SKM-1 (cell line): ENCODE measurements around the gene WBP4.

Experiments used
- DNase-seq: peaks from one replicate; lab custom pipeline; 2025; ENCODE audit not compliant: unreplicated experiment; lab: John Stamatoyannopoulos, UW

WBP4 gene

DNA sequence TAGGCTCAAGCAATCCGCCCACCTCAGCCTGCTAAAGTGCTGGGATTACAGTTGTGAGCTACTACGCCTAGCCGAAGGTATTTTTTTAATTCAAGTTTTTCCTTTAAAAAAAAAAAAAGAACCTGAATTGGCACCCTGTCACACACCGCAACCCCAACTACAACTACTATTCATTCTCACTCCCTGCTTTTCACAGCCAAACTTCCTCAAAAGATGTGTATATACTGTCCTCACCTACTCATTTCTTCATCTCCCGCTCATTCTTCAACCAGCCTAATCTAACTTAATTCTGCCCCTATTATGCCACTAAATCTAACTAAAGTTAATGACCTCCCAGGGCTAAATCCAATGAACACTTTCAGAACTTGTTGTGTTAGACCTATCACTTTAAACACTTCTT lies 12.7 kb upstream of the WBP4 start:
- DNase-seq: no peak

DNA sequence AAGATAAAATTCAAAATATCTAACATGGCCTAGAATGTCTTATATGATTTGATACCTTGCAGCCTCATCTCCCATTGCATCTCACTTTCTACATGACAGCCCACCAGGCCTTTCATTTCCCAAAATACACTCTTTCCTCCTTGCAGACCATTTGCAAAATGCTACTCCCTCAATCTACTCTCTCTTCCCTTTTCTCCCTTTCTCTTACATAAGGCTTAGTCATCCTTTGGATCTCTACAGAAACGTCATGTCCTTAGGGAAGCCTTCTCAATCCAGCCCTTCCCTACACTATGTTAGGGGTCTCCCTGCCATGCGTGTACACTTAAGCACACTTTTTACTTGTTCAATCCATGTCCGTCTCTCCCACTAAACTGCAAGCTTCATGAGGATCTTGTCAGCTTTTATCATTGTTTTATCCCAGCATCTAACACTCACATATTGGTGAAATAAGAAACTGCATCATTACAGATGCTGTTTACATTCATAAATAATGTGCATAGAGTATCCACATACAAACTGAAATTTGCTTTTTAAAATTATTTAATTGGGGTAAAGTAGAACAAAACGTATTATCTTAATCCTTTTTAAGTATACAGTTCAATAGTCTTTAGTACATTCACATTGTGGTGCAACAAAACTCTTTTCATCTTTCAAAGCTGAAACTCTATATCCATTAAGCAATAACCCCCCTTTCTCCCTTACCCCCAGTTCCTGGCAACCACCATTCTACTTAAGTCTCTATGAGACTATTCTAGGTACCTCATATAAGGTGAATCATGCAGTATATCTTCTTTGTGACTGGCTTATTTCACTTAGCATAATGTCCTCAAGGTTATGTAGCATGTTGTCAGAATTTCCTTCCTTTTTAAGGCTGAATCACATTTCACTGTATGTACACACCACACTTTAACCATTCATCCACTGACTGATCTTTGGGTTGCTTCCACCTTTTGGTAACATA lies 11.5 kb upstream of the WBP4 start:
- DNase-seq: no peak

DNA sequence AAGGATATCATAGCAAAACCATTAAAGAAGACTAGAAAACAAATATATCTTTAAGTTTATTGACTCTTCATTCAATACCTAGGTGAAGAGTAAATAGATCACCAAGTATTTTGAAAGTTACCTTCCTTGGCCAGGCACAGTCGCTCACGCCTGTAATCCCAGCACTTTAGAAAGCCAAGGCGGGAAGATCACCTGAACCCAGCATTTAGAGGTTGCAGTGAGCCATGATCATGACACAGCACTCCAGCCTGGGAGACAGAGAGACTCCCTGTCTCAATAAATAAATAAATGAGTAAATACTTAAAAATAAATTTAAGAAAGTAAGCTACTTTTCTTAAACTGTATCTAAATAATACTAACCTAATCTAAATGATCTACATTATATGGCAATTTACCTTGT lies 8.9 kb upstream of the WBP4 start:
- DNase-seq: no peak

DNA sequence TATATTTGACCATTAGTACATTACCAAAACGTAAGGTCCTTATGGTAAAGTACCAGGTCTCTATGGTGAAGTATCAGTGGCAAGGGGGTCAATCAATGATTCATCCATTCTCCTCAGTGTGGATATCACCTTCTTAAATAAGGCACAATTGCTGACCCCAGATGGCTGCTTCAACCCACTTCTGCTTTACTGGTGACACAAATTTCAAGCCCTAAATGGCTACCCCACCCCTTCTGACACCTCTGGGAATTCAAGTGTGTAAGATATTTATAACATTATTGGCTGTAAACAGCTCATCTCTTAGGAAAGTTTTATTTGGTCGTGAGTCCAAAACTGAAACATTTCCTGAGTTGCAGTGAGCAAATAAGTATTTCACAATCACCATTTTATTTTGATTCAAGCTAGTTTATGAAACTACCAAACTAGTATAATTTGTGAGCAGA lies 7.9 kb upstream of the WBP4 start:
- DNase-seq: no peak

DNA sequence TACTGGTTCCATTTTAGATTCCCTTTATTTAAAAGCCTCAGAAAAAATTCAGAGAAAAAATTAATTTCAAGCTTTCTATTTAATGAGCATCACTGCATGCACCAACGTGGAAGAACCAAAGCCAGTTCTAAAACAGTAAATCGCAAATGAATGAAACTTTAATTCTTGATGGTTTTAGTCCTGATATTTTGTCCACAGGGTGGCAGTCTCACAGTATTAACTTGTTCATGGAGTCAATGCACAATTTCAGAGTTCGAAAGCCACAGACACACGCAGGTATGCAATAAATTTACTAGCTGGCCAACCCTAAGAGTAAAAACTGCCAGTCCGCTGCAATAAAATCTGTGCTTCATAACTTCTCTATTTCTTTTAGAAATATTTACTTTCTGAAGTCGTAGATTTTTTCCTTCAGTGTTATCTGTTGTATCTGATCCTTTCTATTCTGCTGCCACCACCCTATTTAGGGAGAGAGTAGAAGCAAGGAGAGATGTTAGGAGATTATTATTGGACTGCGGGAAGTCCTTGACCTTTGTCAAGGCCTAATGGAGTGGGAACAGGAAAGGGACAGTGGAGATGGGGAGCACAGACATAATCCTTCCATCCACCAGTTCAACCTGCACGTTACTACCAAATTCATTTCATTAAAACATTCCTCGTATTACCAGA lies 7.0 kb upstream of the WBP4 start:
- no peak for DNase-seq

DNA sequence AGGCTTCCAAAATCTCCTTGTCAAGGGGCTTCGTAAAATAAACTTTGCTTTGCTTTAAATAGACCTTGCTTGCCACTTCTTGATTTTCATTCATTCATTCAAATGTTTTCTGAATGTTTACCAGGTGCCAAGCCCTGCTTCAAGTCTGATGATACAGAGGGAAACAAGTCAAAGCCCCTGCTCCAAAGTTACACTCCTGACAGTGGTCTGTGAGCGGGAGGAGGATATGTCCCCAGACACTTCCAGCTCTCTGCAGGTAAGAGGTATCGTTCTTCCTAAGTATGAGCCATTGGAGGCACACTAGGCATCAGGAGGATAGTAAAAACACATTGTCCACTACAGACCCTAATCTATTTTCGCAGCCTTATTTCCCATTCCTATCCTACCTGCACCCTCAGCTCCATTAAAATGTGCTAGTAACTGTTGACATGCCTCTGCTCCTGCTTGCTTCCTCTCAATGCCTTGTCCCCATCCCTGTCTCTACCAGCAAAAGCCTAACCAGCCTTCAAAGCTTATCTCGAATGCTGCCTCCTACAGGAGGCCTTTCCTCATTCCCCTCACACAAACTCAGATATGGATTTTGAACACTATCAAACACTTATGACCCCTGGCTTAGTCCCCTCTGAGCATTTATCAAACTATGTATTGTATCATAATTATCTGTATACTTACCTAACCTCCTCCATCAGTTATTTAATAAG lies 6.2 kb upstream of the WBP4 start:
- no peak for DNase-seq

DNA sequence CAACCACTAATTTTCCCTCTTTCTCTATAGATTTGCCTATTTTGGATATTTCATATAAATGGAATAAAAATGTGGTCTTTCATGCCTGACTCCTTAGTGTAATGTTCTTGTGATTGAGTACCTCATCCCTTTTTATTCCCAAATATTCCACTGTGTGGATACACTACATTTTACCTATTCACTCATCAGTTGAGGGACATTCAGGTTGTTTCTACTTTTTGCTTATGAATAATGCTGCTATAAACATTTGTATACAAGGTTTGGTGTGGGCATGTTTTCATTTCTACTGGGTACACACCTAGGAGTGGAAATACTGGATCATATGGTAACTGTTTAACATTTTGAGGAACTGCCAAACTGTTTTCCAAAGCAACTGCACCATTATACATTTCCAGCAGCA lies 5.1 kb upstream of the WBP4 start:
- no peak for DNase-seq

DNA sequence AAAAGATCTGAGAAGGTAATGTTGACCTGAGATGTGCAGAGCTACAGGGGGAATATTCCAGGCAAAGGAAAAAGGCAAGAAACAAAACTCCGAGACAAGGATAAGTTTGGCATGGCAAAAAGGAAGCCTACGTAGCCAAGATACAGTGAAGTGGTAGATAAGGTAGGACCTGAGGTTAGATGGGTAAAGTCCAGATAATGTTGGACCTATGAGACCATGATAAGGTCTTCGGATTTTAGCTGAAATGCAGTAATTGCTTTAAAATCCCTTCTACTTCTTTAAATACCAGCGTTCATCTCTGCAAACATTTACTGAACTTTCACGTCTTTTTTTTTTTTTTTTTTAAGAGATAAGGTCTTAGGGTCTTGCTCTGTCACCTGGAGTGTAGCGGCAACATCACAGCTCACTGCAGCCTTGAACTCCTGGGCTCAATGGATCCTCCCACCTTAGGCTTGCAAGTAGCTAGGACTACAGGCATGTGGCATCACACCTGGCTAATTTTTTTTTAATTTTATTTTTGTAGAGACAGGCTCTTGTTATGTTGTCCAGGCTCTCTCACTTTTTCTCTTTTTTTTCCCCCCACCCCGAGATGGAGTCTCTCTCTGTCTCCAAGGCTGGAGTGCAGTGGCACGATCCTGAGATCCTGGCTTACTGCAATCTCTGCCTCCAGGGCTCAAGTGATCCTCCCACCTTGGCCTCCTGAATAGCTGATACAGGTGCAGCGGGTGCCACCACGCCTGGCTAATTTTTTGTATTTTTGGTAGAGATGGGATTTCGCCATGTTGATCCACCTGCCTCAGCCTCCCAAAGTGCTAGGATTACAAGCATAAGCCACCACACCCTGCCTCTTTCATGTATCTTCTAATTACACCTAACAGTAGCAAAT lies 4.2 kb upstream of the WBP4 start:
- DNase-seq: no peak

DNA sequence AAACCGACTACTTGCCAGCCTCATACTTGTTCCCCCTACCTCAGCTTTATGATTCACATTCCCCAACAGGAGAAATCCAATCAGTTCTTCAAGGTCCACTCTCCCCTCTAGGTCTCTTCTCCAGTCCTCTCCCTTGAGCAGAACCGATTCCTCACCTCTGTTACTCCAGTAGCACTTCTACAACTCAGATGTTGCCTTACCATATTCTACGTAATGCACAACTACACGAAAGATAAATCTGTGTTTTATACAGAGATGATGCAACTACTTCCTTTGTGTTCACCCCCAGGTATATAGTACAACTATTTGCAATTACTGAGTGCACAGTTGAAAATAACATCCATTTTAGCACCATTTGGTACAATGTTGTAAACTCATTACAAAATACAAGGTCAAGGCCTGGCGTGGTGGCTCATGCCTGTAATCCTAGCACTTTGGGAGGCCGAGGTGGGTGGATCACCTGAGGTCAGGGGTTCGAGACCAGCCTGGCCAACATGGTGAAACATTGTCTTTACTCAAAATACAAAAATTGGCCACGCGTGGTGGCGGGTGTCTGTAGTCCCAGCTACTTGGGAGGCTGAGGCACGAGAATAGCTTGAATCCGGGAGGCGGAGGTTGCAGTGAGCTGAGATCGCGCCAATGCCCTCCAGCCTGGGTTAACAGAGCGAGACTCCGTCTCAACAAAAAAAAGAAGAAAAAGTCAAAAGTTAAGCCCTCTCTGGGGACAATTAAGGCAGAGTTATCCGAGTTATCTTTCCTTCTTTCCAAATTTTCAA lies 2.8 kb upstream of the WBP4 start:
- DNase-seq: no peak

DNA sequence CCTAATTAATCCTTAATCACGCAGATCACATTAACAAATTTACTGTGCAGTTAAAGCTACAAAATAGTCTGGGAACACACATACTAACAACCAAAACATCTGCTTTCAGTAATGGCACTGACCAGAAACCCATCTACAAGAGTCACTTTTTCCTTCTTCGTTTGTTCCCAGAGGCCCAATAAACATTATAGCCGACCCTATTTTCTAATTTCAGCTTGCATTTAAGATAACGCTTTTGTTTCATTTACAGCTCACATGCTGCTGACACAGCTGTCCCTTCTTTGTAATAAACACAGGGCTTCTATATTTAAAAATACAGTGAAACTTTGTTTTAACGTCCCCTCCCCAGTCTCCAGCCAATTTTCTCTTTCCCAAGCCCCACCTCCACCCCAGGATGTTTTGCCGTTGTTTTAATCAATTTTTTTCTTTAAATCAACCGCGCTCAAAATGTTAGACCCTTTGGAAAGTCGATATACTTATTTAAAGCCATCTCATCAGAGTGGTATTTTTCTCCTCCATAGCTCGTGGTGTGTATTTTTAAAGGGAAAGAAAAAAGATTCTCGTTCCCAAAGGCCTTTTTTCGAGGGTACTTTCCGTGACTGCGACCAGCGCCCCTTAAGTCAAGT lies 1.7 kb upstream of the WBP4 start:
- DNase-seq: no peak

DNA sequence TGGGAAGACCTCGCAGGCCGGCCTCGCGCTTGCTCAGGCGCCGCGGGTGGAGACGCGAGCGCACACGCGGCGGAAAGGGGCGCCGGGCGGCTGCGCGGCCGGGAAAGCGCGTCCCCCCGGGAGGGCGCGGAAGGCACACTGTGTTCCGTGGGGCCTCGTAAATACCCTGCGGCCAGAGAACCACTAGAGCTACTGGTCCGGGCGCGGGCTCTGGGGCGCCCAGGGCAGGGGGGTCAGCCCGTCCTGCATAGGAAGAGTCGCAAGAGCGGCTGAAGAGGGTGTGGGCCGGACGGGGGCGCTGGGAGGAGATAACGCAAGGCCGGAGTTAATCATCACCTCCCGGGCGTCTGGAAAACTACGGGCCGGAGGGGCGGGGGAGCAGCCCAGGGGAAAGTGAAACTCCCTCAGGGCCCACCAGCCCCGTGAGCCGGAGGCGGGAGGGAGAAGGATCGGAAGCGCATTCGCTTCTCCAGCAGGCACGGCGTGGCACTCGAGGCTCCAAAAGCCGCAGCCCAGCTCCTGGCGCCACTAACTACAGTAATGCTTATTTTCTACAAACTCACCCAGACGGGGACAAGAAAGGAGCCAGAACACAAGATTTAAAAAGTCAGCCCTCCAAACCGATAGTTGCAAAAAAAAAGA lies 1.1 kb upstream of the WBP4 start:
- DNase-seq: peak; percentile 66

DNA sequence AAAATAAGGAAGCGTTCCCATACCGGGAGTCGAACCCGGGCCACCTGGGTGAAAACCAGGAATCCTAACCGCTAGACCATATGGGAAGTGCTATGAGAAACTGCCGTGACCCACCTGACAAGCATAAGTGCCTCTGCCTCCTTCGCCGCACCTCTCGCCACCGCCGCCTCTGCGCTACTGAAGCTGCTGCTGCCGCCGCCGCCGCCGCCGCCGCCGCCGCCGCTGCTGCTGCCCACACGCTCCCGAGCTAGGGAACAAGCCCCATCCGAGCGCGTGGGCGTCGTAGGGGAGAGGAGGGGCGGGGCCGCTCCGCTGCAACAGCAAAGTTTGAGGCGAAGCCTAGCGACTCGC lies 610 bp upstream of the WBP4 start:
- DNase-seq: peak; percentile 68

DNA sequence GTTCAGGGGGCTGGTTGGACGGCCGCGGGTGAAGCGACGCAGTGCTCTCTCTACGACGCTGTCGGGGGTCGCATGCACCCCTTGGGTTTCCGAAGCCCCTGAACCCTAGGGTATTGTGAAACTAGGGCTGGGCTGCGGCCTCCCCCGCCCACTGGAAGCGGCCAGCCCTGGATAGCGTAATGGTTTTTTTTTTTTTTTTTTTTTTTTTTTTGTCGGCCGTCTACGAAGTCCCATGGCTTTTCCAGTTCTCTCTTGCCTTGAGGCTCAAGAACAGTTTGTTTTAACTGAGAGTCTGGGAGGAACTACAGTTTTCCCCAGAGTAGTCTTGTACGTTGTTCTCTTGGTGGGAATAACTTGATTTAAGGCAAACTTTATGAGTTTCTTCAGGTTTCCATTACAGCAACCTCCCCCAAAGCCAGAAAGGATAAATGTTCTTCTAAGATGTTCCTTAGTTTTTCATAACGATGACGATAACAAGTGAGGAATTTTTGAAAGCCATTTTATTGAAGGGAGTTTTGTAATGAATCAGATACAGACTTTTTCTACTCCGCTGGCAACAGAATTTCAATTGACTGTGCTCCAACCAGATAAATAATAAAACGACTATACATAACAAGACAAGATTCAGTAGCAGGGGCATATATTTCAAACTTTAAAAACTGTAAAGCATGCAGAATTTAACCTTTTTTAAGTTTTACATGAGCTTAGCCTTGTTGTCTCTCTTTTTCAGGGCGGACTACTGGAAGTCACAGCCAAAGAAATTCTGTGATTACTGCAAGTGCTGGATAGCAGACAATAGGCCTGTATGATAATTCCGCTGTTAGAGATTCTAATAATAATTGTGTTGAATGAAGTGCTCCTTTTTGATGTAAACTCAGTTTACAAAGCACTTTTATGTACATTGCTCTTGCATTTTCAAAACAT lies 867 bp downstream of the WBP4 start:
- DNase-seq: no peak

DNA sequence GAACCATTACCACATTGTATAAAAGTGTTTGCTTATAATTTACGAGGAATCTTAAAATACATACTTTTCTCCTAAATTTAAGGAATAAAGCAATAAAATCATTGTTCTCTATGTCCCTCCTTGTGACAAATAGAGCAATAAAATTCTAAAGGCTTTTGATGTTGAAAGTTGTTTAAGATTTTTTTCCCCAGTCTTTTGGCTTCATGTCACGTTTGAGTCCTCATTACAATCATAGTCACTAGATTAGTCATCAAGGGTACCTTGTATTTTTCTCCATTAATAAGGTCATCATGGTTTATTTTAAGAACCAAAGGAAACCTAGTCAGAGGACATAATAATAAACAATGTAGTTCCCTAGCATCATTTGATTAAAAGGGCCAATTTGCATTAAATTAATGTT lies 3.2 kb downstream of the WBP4 start:
- DNase-seq: no peak

DNA sequence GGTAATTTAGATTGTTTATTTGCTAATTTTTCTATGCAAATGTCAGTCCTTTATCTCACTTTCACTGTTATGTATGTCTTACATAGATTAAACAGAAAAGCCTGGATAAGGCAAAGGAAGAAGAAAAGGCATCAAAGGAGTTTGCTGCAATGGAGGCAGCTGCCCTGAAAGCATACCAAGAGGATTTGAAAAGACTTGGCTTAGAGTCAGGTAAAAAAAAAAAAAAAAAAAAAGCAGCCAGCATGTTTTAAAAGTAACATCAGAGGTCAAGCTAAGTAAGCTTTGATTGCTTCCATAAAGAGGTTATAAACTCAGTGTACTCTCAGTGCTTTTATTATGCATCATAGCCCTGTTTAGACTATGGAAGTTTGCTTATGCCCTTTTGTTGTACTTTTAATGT lies 3.8 kb downstream of the WBP4 start:
- no peak for DNase-seq

DNA sequence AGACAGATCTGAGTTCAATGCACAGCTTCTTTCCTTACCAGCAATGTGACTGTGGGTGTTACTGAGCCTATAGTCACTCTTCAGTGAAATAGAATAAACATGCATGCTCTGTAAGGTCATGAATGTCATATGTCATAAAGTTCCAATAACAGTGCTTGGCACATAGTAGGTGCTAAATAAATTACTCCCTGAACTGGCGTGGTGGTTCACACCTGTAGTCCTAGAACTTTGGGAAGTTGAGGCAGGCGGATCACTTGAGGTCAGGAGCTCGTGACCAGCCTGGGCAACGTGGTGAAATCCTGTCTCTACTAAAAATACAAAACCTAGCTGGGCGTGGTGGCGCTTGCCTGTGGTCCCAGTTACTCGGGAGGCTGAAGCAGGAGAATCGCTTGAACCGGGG lies 13.2 kb downstream of the WBP4 start:
- DNase-seq: no peak

DNA sequence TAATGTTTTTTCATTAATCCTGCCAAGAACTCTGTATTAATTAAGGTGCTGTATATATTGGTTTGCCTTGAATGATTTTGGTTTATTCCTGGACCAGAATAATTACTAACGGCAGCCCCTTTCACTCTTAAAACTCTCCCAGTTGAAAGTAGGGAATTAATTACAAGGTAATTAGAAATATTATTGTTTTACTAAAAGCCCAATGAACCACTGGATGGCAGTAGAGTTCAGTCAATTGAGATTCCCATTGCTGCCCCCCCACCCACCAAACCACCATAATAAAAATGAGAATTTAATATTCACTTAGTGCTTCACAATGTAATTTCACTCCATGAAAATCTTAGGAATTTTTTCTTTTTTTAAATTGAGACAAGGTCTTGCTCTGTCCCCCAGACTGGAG lies 13.7 kb downstream of the WBP4 start:
- DNase-seq: no peak

DNA sequence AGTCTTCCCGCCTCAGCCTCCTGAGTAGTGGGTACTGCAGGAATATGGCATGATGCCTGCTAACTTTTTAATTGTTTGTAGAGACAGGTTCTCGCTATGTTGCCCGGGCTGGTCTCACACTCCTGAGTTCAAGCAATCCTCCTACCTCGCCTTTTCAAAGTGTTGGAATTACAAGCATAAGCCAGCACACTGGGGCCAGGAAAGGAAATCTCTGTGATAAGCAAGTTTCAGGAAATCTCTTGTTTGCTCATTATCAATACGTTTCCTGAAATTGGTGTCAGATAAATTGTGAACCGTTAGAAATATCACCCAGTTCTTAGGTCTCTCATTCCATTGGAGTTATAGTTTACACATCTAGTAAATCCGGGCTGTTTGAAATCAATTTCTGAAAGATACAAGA lies 14.2 kb downstream of the WBP4 start:
- no peak for DNase-seq
